C4-2B (cell line): ENCODE measurements around the gene UNC50.

Experiments used
- CTCF ChIP-seq: fragments of 450-650 bp; conservative IDR thresholded peaks from 2 replicates; pipeline ENCODE4 v1.5.1; 2017; ENCODE audit warnings: mild to moderate bottlenecking
- ZFX ChIP-seq: fragments of 450-650 bp; IDR thresholded peaks from 2 replicates; pipeline ENCODE4 v1.6.1; 2017

GRCh38 chr2:98563394-98563793 is 45.0 kb upstream of the UNC50 start:
- TF ChIP-seq CTCF, result no peak
- no peak for TF ChIP-seq ZFX
